Stimulated activated CD8-positive, alpha-beta memory T cell treated with anti-CD3 and anti-CD28 coated beads, Interleukin-12 subunit alpha, Interleukin-12 subunit beta, amount 100 ng/mL, for 4 hours (primary cell): Measurements from ENCODE around the gene SMAGP.

Source experiments
- DNase-seq: peaks from one replicate; pipeline ENCODE4 v3.0.0-alpha.2; 2020; ENCODE audit warnings: low read depth

Gene SMAGP

GRCh38 chr12:51195841-51196240 lies 74.4 kb downstream of the SMAGP start:
- no peak for DNase-seq
